Measurements from ENCODE around the gene CALHM4.
"Not testable (repeated sequence)": the region's sequence is repeated elsewhere in the genome, so short reads cannot be mapped to it uniquely, and the experiment has no call there.

CALHM4 gene

GRCh38 chr6:116577486-116577885 is 23.9 kb downstream of the CALHM4 start:
- no peak for DNase-seq (ENCODE audit: low spot score)

GRCh38 chr6:116578335-116578734 is 24.8 kb downstream of the CALHM4 start:
- no peak for DNase-seq (ENCODE audit: low spot score)

- DNase-seq (ENCODE audit: low spot score) = no peak
Measured at GRCh38 chr6:116579143-116579542, 25.6 kb downstream of the CALHM4 start.

- DNase-seq (ENCODE audit: low spot score) = no peak
Measured at GRCh38 chr6:116580198-116580597, 26.6 kb downstream of the CALHM4 start.

GRCh38 chr6:116586276-116586675 is 32.7 kb downstream of the CALHM4 start:
- no peak for DNase-seq (ENCODE audit: low spot score)

- no peak for DNase-seq (ENCODE audit: low spot score)
Measured at GRCh38 chr6:116586738-116587137, 33.2 kb downstream of the CALHM4 start.

- DNase-seq (ENCODE audit: low spot score) = no peak
Measured at GRCh38 chr6:116595247-116595646, 41.7 kb downstream of the CALHM4 start.

- no peak for DNase-seq (ENCODE audit: low spot score)
Measured at GRCh38 chr6:116596815-116597214, 43.3 kb downstream of the CALHM4 start.

- not testable (repeated sequence) for DNase-seq (ENCODE audit: low spot score)
Measured at GRCh38 chr6:116603916-116604315, 50.4 kb downstream of the CALHM4 start.

- DNase-seq (ENCODE audit: low spot score) = not testable (repeated sequence)
Measured at GRCh38 chr6:116604868-116605267, 51.3 kb downstream of the CALHM4 start.

GRCh38 chr6:116605935-116606334 is 52.4 kb downstream of the CALHM4 start:
- DNase-seq (ENCODE audit: low spot score) = no peak
